HK-2 (cell line): ENCODE data around the gene SMARCD1.
"Not testable (repeated sequence)": the region's sequence is repeated elsewhere in the genome, so short reads cannot be mapped to it uniquely, and the experiment has no call there.

ENCODE experiments used
- DNase-seq: peaks from one replicate; pipeline ENCODE4 v3.0.0-alpha.2; 2018; ENCODE audit not compliant: unreplicated experiment

SMARCD1 gene

DNA sequence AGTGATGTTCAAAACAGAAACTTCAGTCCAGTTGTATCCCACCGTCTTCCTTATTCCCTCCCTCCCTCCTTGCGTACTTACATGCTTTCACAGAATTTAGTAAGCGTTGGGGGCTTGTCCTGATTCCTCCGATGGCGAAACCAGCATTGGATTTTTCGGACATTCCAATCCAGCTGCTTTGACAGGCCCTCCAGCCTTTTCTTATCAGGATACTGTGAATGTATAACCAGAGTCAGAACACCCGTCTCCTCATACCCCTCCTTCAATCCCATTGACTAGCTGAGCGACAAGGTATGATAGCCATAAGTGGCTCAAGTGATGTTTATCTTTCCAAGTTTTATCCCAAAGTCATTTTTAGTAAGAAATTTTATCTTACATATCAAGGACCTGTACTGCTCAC, 57.9 kb downstream of the SMARCD1 start:
- DNase-seq, result no peak

DNA sequence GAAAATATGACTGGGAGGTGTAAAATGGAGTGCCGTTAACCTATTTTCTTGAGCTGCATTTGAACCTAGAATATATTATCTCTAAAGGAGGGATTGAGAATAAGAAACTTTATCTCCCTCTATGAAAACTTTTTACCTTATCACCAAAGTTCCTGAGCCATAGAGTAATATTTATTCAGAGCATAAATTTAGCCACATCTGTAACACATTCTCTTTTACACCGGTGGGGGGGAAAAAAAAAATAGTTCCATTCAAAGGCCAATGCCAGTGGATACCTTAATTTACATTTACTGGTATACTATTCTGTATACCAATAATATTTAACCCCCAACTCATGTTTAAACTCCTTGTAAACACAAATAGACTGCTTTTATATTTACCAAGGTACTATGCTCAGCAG, 60.3 kb downstream of the SMARCD1 start:
- DNase-seq, result no peak

DNA sequence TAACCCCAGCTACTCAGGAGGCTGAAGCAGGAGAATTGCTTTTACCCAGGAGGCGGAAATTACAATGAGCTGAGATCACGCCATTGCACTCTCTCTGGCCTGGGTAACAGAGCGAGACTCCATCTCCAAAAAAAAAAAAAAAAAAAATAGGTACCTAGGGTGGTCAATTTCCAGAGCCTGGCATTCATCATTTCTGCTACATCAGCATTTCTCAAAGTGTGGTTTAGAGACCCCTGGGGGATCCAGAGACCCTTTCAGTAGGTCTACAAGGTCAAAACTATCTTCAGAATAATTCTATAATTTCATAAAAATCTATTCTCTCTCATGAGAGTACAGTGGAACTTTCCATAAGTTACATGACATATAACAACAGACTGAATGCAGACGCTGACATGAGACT, 62.1 kb downstream of the SMARCD1 start:
- DNase-seq, result no peak

DNA sequence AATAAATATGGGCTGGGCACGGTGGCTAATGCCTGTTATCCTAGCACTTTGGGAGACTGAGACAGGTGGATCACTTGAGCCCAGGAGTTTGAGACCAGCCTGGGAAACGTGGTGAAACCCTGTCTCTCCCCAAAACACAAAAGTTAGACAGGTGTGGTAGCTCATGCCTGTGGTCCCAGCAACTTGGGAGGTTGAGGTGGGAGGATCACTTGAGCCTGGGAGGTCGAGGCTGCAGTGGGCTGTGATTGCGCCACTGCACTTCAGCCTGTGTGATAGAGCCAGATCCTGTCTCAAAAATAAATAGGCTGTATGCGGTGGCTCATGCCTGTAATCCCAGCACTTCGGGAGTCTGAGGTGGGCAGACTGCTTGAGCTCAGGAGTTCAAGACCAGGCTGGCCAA, 62.9 kb downstream of the SMARCD1 start:
- DNase-seq, result not testable (repeated sequence)

DNA sequence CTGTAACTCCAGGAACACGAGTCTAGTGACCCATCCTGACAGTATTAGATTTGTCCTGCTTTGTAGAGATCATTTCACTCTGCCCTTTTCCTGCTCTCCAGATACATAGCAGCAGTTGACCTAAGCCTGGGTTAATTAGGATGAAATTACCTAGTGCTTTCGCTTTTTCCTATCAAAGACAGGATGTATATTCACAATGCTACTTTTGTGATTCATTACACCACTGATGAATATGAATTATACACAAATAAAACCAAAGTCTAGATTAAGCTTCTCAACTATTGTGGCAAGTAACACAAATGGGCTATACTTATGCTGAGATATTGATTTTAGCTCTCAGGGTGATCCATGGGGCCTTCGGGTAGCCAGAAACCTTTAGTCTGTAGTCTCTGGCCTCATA, 64.2 kb downstream of the SMARCD1 start:
- DNase-seq, result no peak
